GM19099 (cell line): ENCODE data around the gene FBXL2.

ENCODE experiments used
- POLR2A ChIP-seq: IDR thresholded peaks from 3 replicates; pipeline ENCODE4 v1.6.1; 2011; ENCODE audit warnings: low read depth; ENCODE audit not compliant: insufficient read length; ENCODE audit errors: extremely low read depth

The FBXL2 gene

GRCh38 chr3:33430571-33430970 lies 153.3 kb downstream of the FBXL2 start:
- no peak for TF ChIP-seq POLR2A

GRCh38 chr3:33433843-33434242 lies 156.6 kb downstream of the FBXL2 start:
- TF ChIP-seq POLR2A: no peak
